ENCODE data around the gene ABCA8. TPM values are rescaled to one million over a fixed set of nuclear protein-coding genes. Genes with fewer than 3 reads are reported as not detected.
"Not testable (repeated sequence)": the region's sequence is repeated elsewhere in the genome, so short reads cannot be mapped to it uniquely, and the experiment has no call there.

ABCA8 gene
- polyA plus RNA-seq, 1 donor from 2014 or later, result not detected

DNA sequence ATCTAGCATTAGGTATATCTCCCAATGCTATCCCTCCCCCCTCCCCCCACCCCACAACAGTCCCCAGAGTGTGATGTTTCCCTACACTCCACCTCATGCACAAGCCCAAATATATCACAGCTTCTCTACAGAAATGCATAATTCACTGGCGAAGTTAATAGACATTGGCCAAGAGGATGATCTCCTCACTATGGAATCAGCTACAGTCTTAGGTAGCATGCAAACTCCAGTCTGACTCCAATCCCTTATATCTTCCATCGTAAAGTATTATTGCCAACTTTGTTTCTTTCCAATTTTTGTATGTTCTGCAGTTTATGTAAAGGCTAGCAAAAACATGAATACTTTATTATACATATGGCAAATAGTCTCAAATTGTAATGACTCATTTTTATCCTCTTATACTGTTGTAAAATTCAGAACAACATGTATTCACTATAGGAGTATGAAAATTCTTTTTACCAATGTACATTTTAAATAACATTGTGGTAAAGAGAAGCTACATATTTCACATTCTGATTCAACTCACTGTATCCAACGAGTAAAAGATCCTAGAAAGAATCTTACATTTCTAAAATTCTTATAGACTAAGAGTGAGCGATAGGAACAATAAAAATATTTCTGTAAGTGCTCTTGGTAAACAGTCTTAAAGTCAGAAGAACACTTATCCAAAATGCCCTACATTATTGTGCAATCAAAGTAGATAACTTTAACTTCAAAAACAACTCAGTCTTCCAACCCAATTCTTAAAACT lies 871 bp downstream of the ABCA8 start:
- no peaks in the 10 kb centered on the region for H3K9me3 Mint-ChIP-seq
- H3K4me1 Mint-ChIP-seq, result no peaks in the 10 kb centered on the region
- no peak overlapping the region for H3K4me3 Mint-ChIP-seq
- H3K27ac Mint-ChIP-seq, result no peak overlapping the region
- H3K27me3 Mint-ChIP-seq, result no peaks in the 10 kb centered on the region
- H3K36me3 Mint-ChIP-seq, result no peaks in the 10 kb centered on the region

- Mint-ChIP-seq H3K4me1 (no peaks in the 10 kb centered on the region), H3K4me3 (no peak overlapping the region), H3K36me3 (peaks cover 2% of the 10 kb centered on the region), H3K9me3 (no peaks in the 10 kb centered on the region), H3K27me3 (no peaks in the 10 kb centered on the region), H3K27ac (no peak overlapping the region)
These were observed 1.7 kb downstream of the ABCA8 start for GRCh38 chr17:68953340-68953997.

DNA sequence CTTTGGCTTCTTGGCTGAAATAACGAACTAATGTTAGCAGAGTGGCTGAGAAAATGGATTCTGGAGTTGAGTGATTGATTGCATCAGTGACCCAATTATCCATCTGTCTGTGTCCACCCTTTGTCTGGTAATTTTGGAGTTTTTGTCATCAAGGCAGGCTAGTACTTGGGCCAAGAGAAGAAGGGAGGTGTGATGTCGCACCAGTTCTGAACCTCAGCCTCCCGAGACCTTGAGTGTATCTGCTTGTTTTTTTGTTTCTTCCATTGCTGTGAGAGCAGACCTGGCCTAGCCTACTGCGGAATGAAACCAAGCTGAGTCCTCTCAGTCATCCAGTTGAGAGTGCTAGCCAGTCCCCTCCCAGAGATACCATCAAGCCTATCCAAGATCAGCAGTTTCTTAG lies 4.5 kb downstream of the ABCA8 start:
- peaks cover 2% of the 10 kb centered on the region for H3K36me3 Mint-ChIP-seq
- H3K27ac Mint-ChIP-seq, result no peak overlapping the region
- no peaks in the 10 kb centered on the region for H3K9me3 Mint-ChIP-seq
- H3K27me3 Mint-ChIP-seq, result no peaks in the 10 kb centered on the region
- no peaks in the 10 kb centered on the region for H3K4me1 Mint-ChIP-seq
- H3K4me3 Mint-ChIP-seq, result no peak overlapping the region

GRCh38 chr17:68947868-68948267 lies 7.3 kb downstream of the ABCA8 start:
- H3K9me3 Mint-ChIP-seq, H3K36me3 Mint-ChIP-seq: not testable (repeated sequence)

DNA sequence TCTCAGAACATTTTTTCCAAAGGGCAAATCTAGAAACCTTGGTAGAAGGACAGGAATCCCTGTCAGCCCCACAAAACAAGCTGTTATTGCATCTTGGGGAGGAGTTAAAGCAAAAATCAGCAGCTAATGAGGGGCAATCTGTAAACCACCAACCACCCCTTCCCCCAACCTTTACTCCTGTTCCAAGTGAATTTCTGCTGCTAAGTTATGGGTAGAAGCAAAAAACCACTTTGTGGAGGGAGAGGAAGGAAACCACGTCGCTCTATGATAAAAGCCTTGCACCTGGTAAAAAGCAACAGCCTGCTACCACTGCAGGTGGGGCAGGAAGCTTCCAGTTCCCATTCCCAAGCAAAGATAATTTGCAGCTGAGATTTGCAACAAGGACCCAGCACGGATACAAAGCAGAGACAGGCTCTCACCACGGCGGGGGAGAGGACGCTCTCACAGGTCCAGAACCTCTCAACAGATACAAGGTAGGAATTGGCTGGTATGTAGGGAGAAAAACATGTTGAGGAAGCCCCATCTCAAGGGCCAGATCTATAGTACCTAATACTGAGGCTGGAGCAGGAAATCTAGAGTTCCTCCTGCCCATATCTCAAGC lies 10.7 kb downstream of the ABCA8 start:
- no peaks in the 10 kb centered on the region for H3K4me1 Mint-ChIP-seq
- peaks cover 2% of the 10 kb centered on the region for H3K36me3 Mint-ChIP-seq
- no peaks in the 10 kb centered on the region for H3K9me3 Mint-ChIP-seq
- peaks cover 3% of the 10 kb centered on the region for H3K27me3 Mint-ChIP-seq
- no peak overlapping the region for H3K27ac Mint-ChIP-seq
- H3K4me3 Mint-ChIP-seq, result no peak overlapping the region

More at GRCh38 chr17:68947868-68948267, 7.3 kb downstream of the ABCA8 start:
- not testable (repeated sequence) for H3K4me1 Mint-ChIP-seq, H3K27me3 Mint-ChIP-seq, H3K27ac Mint-ChIP-seq, H3K4me3 Mint-ChIP-seq

GRCh38 chr17:68943812-68944182 lies 11.4 kb downstream of the ABCA8 start:
- not testable (repeated sequence) for H3K4me1 Mint-ChIP-seq, H3K4me3 Mint-ChIP-seq, H3K36me3 Mint-ChIP-seq, H3K27ac Mint-ChIP-seq, H3K9me3 Mint-ChIP-seq, H3K27me3 Mint-ChIP-seq

DNA sequence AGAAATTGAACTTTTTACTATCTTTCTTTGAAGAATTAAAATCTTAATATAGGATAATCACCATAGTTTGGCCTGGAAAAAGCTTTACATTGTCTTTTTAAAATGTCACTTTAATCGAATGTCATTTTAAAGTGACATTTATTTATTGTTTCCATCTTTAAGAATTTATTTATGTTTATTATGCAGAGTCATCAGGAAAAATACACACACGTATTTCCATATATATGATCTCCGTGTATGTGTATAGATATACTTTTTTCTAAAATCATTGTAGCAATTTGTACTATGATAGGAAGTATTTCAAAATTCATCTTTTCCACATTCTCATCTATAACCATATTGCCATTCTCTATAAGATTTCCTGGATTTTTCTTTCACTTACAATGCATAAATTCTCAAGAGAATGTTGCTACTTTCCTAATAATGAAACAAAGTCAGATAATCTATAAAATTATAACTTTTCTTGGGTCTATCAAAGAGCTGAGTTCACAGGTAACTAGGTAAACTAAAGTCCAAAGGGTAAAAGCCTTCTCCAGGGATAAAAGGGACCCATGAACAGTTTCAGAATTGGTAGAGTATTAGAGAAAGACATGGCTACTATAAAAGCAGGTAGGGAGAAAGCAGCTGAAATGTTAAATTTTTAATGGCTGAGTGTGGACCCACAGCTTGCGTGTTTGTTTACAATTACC lies 11.9 kb downstream of the ABCA8 start:
- Mint-ChIP-seq H3K27me3 (peaks cover 3% of the 10 kb centered on the region), H3K9me3 (no peaks in the 10 kb centered on the region), H3K4me3 (no peak overlapping the region), H3K36me3 (no peaks in the 10 kb centered on the region), H3K27ac (no peak overlapping the region), H3K4me1 (no peaks in the 10 kb centered on the region)

DNA sequence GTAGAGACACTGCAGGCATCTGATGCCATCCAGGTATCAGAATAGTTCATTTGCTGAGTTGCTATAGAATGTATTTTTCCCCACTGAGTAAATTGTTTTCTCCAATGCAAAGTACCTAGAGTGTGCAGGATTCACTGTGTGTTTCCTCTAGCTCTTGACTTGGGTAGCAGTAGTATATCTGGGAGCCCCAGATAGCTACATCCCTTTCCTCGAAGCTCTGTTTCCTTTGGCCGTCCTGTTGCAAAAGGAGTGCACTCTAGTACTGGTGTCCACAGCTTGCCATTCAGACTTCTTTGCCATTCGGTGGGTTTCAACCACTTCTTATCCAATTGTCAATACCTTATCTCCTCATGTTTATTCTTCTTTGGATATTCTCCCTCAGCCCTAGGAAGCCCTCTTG lies 12.8 kb downstream of the ABCA8 start:
- no peak overlapping the region for H3K4me3 Mint-ChIP-seq
- H3K9me3 Mint-ChIP-seq, result no peaks in the 10 kb centered on the region
- H3K27ac Mint-ChIP-seq, result no peak overlapping the region
- H3K36me3 Mint-ChIP-seq, result no peaks in the 10 kb centered on the region
- no peaks in the 10 kb centered on the region for H3K4me1 Mint-ChIP-seq
- H3K27me3 Mint-ChIP-seq, result peaks cover 7% of the 10 kb centered on the region

GRCh38 chr17:68941761-68942160 lies 13.4 kb downstream of the ABCA8 start:
- H3K4me3 Mint-ChIP-seq, result no peak overlapping the region
- H3K27ac Mint-ChIP-seq, result no peak overlapping the region
- no peaks in the 10 kb centered on the region for H3K9me3 Mint-ChIP-seq
- H3K27me3 Mint-ChIP-seq, result peaks cover 7% of the 10 kb centered on the region
- no peaks in the 10 kb centered on the region for H3K4me1 Mint-ChIP-seq
- H3K36me3 Mint-ChIP-seq, result no peaks in the 10 kb centered on the region

DNA sequence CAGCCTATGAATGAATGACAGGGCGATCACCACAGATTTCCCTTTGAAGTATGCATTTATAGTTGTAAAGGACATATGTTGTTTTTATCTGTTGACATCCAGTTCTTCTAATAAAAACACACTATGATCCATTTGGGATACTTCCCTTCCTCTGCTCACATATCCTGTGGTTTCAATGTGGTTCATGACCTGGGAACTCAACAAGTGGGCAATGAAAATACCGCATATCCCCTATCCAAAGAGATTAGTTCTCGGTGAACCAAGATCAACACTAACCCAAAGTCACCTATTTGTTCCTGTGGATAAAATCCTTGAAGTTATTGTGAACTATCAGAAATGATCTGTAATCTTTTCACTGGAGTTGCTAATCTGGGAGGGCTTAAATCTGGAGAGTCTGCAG lies 16.0 kb downstream of the ABCA8 start:
- Mint-ChIP-seq H3K27ac (no peak overlapping the region), H3K4me1 (no peaks in the 10 kb centered on the region), H3K27me3 (peaks cover 4% of the 10 kb centered on the region), H3K36me3 (no peaks in the 10 kb centered on the region), H3K4me3 (no peak overlapping the region), H3K9me3 (peaks cover 0 to 2% (median 0%) of the 10 kb centered on the region in 3 donors)

GRCh38 chr17:68937890-68938514 lies 17.2 kb downstream of the ABCA8 start:
- H3K27me3 Mint-ChIP-seq, result peaks cover 4% of the 10 kb centered on the region
- peaks cover 0 to 2% (median 0%) of the 10 kb centered on the region in 3 donors for H3K9me3 Mint-ChIP-seq
- no peaks in the 10 kb centered on the region for H3K4me1 Mint-ChIP-seq
- no peaks in the 10 kb centered on the region for H3K36me3 Mint-ChIP-seq
- no peak overlapping the region for H3K4me3 Mint-ChIP-seq
- H3K27ac Mint-ChIP-seq, result no peak overlapping the region

DNA sequence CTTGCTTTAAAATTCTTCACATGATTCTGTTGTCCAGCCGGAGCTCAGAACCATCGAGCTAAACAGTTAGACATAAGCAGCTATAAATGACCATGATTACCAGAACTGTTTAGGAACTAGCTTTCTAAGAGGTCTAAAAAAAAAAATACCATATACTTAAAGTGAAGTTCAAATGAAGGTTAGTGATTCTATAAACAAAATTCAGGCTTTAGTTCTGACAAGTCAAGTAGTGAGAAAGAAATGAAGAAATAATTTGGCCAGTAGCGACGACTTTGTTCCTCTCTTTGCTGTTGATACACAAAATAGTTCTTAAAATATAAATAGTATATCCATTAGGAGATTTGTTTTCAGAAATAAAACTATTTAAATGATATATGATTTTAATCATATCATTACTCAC lies 27.7 kb downstream of the ABCA8 start:
- H3K36me3 Mint-ChIP-seq, result no peaks in the 10 kb centered on the region
- no peaks in the 10 kb centered on the region for H3K27me3 Mint-ChIP-seq
- H3K27ac Mint-ChIP-seq, result no peak overlapping the region
- no peaks in the 10 kb centered on the region for H3K4me1 Mint-ChIP-seq
- no peaks in the 10 kb centered on the region for H3K9me3 Mint-ChIP-seq
- H3K4me3 Mint-ChIP-seq, result no peak overlapping the region

GRCh38 chr17:68924793-68925720 lies 30.1 kb downstream of the ABCA8 start:
- no peaks in the 10 kb centered on the region for H3K27me3 Mint-ChIP-seq
- H3K4me1 Mint-ChIP-seq, result no peaks in the 10 kb centered on the region
- H3K36me3 Mint-ChIP-seq, result no peaks in the 10 kb centered on the region
- peaks cover 0 to under 1% (median 0%) of the 10 kb centered on the region in 3 donors for H3K9me3 Mint-ChIP-seq
- no peak overlapping the region for H3K27ac Mint-ChIP-seq
- no peak overlapping the region for H3K4me3 Mint-ChIP-seq

DNA sequence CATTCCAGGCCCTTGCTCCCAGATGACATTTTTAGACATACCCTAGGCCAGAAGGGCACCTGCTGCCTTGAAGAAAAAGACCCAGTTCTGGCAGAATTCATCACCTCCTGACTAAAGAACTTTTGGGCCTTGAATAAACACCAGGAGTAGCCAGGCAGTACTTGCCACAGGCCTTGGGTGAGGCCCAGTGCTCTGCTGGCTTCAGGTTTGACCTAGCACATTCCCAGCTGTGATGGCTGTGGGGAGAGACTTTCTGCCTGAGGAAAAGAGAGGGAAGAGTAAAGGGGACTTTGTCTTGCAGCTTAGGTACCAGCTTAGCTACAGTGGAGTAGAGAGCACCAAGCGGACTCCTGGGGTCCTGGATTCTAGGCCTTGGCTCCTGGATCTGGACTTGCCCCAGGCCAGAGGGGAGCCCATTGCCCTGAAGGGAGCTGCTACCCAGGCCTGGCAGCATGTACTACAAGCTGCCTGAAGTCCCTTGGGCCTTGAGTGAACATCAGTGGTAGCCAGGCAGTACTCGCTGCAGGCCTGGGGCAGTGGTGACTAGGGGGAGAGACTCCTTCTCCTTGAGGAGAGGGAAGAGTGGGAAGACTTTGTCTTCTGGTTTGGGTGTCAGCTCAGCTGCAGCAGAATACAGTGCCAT lies 44.3 kb downstream of the ABCA8 start:
- Mint-ChIP-seq H3K27ac (no peak overlapping the region), H3K27me3 (peaks cover 2% of the 10 kb centered on the region), H3K36me3 (no peaks in the 10 kb centered on the region), H3K4me3 (no peak overlapping the region), H3K9me3 (peaks cover 0 to 4% (median 4%) of the 10 kb centered on the region in 3 donors), H3K4me1 (peaks cover 0 to 5% (median 4%) of the 10 kb centered on the region in 3 donors)
